WTC11 (cell line): ENCODE data around the gene EFCAB5.

ENCODE experiments used
- E2F1 ChIP-seq: sonication (generic); formaldehyde crosslinking; IDR thresholded peaks from 2 replicates; pipeline ENCODE4 v1.8.0; 2022; ENCODE audit warnings: mild to moderate bottlenecking, missing genetic modification reagents
- FOXK1 ChIP-seq: sonication (generic); formaldehyde crosslinking; IDR thresholded peaks from 2 replicates; pipeline ENCODE4 v1.8.0; 2022; ENCODE audit warnings: mild to moderate bottlenecking, moderate library complexity, missing genetic modification reagents
- RORB ChIP-seq: fragments of 250-450 bp; sonication (Bioruptor Pico); IDR thresholded peaks from 2 replicates; pipeline ENCODE4 v1.9.0; 2021; ENCODE audit warnings: mild to moderate bottlenecking
- TF ChIP-seq, protein P1 (sequence below): fragments of 200-600 bp; IDR thresholded peaks from 2 replicates; pipeline ENCODE4 v1.8.0; 2022; ENCODE audit warnings: antibody characterized with exemption

- TF ChIP-seq, protein P1, sequence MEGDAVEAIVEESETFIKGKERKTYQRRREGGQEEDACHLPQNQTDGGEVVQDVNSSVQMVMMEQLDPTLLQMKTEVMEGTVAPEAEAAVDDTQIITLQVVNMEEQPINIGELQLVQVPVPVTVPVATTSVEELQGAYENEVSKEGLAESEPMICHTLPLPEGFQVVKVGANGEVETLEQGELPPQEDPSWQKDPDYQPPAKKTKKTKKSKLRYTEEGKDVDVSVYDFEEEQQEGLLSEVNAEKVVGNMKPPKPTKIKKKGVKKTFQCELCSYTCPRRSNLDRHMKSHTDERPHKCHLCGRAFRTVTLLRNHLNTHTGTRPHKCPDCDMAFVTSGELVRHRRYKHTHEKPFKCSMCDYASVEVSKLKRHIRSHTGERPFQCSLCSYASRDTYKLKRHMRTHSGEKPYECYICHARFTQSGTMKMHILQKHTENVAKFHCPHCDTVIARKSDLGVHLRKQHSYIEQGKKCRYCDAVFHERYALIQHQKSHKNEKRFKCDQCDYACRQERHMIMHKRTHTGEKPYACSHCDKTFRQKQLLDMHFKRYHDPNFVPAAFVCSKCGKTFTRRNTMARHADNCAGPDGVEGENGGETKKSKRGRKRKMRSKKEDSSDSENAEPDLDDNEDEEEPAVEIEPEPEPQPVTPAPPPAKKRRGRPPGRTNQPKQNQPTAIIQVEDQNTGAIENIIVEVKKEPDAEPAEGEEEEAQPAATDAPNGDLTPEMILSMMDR: no peak
- TF ChIP-seq RORB (CRISPR knock-in tag) (no peak), E2F1 (no peak), FOXK1 (CRISPR knock-in tag) (no peak)
These were observed 210.0 kb downstream of the EFCAB5 start for GRCh38 chr17:30151471-30151870.
